HepG2 (cell line): ENCODE results near the gene RNF208. TPM values are rescaled to one million over a fixed set of nuclear protein-coding genes. Genes with fewer than 3 reads are reported as not detected.
A peak's percentile ranks its signal among the peaks of the same experiment; 100 is the strongest.

ENCODE experiments used
- ATAD3A ChIP-seq: sonication (generic); formaldehyde crosslinking; IDR thresholded peaks from 2 replicates; pipeline ENCODE4 v1.4.0; 2020; ENCODE audit warnings: missing genetic modification reagents
- DMTF1 ChIP-seq: sonication (generic); formaldehyde crosslinking; IDR thresholded peaks from 2 replicates; pipeline ENCODE4 v1.4.0; 2020; ENCODE audit warnings: mild to moderate bottlenecking, missing genetic modification reagents
- FIP1L1 ChIP-seq: fragments of 200-400 bp; formaldehyde crosslinking; IDR thresholded peaks from 2 replicates; pipeline ENCODE4 v1.6.1; 2018; ENCODE audit warnings: low read depth, mild to moderate bottlenecking, low read length, moderate library complexity, borderline replicate concordance; ENCODE audit not compliant: insufficient read depth
- FOXK2 ChIP-seq: fragments of 450-650 bp; IDR thresholded peaks from 2 replicates; pipeline ENCODE4 v1.6.1; 2016
- HDAC6 ChIP-seq: fragments of 200-600 bp; sonication (generic); IDR thresholded peaks from 2 replicates; pipeline ENCODE4 v1.7.0; 2017; ENCODE audit warnings: mild to moderate bottlenecking, antibody characterized with exemption, low read length, low read depth
- KAT2B ChIP-seq: fragments of 150-350 bp; IDR thresholded peaks from 2 replicates; pipeline ENCODE4 v1.6.1; 2014; ENCODE audit warnings: low read depth, low read length, borderline replicate concordance
- NFIC ChIP-seq: IDR thresholded peaks from 2 replicates; pipeline ENCODE4 v1.6.1; 2012; ENCODE audit warnings: mild to moderate bottlenecking, low read length, inconsistent platforms
- NONO ChIP-seq, 2 experiments: fragments of 450-650 bp in 1 of 2; sonication (generic) in 1 of 2; formaldehyde crosslinking in 1 of 2; IDR thresholded peaks in 1 of 2; conservative IDR thresholded peaks in 1 of 2; 2 replicates each; pipeline versions ENCODE4 v1.6.1 to v1.8.0; 2017 to 2022; ENCODE audit warnings: mild to moderate bottlenecking in 1 of 2, missing genetic modification reagents in 1 of 2, moderate library complexity in 1 of 2
- PCBP1 ChIP-seq: fragments of 200-400 bp; formaldehyde crosslinking; IDR thresholded peaks from 2 replicates; pipeline ENCODE4 v1.6.1; 2017; ENCODE audit warnings: mild to moderate bottlenecking, low read depth, low read length, borderline replicate concordance
- PLRG1 ChIP-seq: fragments of 450-650 bp; conservative IDR thresholded peaks from 2 replicates; pipeline ENCODE4 v1.6.1; 2016
- PREB ChIP-seq: sonication (generic); formaldehyde crosslinking; IDR thresholded peaks from 2 replicates; pipeline ENCODE4 v1.4.0; 2020; ENCODE audit warnings: missing genetic modification reagents
- SKIL ChIP-seq: sonication (generic); formaldehyde crosslinking; IDR thresholded peaks from 2 replicates; pipeline ENCODE4 v1.8.0; 2022; ENCODE audit warnings: missing genetic modification reagents, mild to moderate bottlenecking, moderate library complexity, borderline replicate concordance
- TEAD2 ChIP-seq: sonication (generic); formaldehyde crosslinking; IDR thresholded peaks from 2 replicates; pipeline ENCODE4 v1.9.0; 2021; ENCODE audit warnings: missing genetic modification reagents
- ZBTB26 ChIP-seq: IDR thresholded peaks from 2 replicates; pipeline ENCODE4 v1.6.1; 2016; ENCODE audit warnings: missing compliant biosample characterization, missing genetic modification reagents, borderline replicate concordance
- ZBTB8A ChIP-seq: sonication (generic); formaldehyde crosslinking; IDR thresholded peaks from 2 replicates; pipeline ENCODE4 v1.4.0; 2020; ENCODE audit warnings: mild to moderate bottlenecking, low read depth, missing genetic modification reagents, borderline replicate concordance
- ZNF18 ChIP-seq: sonication (generic); formaldehyde crosslinking; IDR thresholded peaks from 2 replicates; pipeline ENCODE4 v1.8.0; 2022; ENCODE audit warnings: mild to moderate bottlenecking, missing genetic modification reagents; ENCODE audit not compliant: insufficient replicate concordance
- ZNF234 ChIP-seq: sonication (generic); formaldehyde crosslinking; conservative IDR thresholded peaks from 2 replicates; pipeline ENCODE4 v1.5.1; 2020; ENCODE audit warnings: mild to moderate bottlenecking, missing genetic modification reagents
- ZNF563 ChIP-seq: sonication (generic); formaldehyde crosslinking; IDR thresholded peaks from 2 replicates; pipeline ENCODE4 v1.8.0; 2022; ENCODE audit warnings: mild to moderate bottlenecking, moderate library complexity, missing genetic modification reagents
- ZNF605 ChIP-seq: sonication (generic); formaldehyde crosslinking; IDR thresholded peaks from 2 replicates; pipeline ENCODE4 v1.8.0; 2022; ENCODE audit warnings: mild to moderate bottlenecking, missing genetic modification reagents
- ZNF83 ChIP-seq: sonication (generic); formaldehyde crosslinking; IDR thresholded peaks from 2 replicates; pipeline ENCODE4 v1.4.0; 2020; ENCODE audit warnings: missing genetic modification reagents, mild to moderate bottlenecking, borderline replicate concordance
- polyA plus RNA-seq, 8 experiments: library from polyadenylated mRNA; depleted of rRNA in 3 of 8; stranded (reverse) in 7 of 8; unstranded in 1 of 8; fragments of >200 nt; fragmentation: Illumina TruSeq in 4 of 8; extraction: Trizol in 4 of 8; gene quantifications; 2 replicates each; pipeline versions ENCODE4 v1.2.1 to v1.2.3, GENCODE V29; 2011 to 2016; ENCODE audit warnings: low read depth in 4 of 8, missing spikeins in 1 of 8, mixed read lengths in 1 of 8; ENCODE audit not compliant: insufficient read depth in 1 of 8
- total RNA-seq, 5 experiments: library from RNA; depleted of rRNA; stranded (reverse); fragments of >200 nt; fragmentation: Illumina TruSeq; extraction: Trizol; gene quantifications; 2 replicates each; pipeline ENCODE4 v1.2.3, GENCODE V29; 2016; ENCODE audit warnings: low read depth in 1 of 5

The RNF208 gene
- total and polyA plus RNA-seq, 2 of the 13 experiments (the other 11 are each of a cell fraction or from before 2014, with no cell fraction given): 1.6 to 2.1 TPM

GRCh38 chr9:137241490-137242268, 19.6 kb upstream of the RNF208 start (continued):
- TF ChIP-seq SKIL (CRISPR knock-in tag) (no peak), ATAD3A (CRISPR knock-in tag) (no peak), NFIC (no peak), TEAD2 (CRISPR knock-in tag) (no peak), ZNF18 (no peak), ZBTB8A (CRISPR knock-in tag) (no peak), NONO (IDR thresholded peaks at IDR 0.05) (no peak), NONO (CRISPR knock-in tag; conservative IDR thresholded peaks at IDR 0.05) (no peak), KAT2B (no peak), ZBTB26 (CRISPR knock-in tag) (no peak), PCBP1 (no peak), DMTF1 (CRISPR knock-in tag) (no peak), ZNF234 (0 out of 2 replicates have a peak, but pooled peaks have one; percentile 12), PLRG1 (no peak), FOXK2 (no peak), HDAC6 (no peak), PREB (CRISPR knock-in tag) (no peak), ZNF83 (CRISPR knock-in tag) (no peak), FIP1L1 (no peak), ZNF563 (peak; percentile 13; the same call in 1 of the 2 replicates), ZNF605 (CRISPR knock-in tag) (peak; percentile 88)
